ENCODE data around the gene LMO1. TPM values are rescaled to one million over a fixed set of nuclear protein-coding genes. Genes with fewer than 3 reads are reported as not detected.
A peak's percentile ranks its signal among the peaks of the same experiment; 100 is the strongest.

The LMO1 gene
- total RNA-seq, 1 donor from 2014 or later = 1.8 TPM

DNA sequence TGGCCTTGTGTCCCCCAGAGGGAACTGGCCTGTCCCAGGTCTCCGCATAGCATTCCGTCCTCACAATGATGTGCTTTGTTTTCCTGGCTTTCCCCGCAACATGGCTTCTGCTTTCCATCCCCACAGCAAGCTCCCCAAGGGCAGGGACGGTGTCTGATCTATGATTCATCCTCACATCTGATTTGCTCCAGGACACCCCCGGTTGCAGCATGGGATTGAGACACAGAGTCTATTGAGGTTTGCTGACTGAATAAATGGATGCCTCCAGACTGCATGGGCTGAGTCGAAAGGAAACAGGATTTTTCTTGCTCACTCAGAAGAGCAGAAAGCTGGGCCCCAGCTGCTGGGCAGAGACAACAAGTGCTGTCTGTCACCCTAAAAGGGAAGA is 40.2 kb downstream of the LMO1 start:
- H3K4me1 Mint-ChIP-seq = peaks cover 27% of the 10 kb centered on the region
- peak overlapping the region; percentile 85 for H3K27ac Mint-ChIP-seq (ENCODE audit: unreplicated experiment)
- H3K4me3 Mint-ChIP-seq = no peak overlapping the region
- no peaks in the 10 kb centered on the region for H3K36me3 Mint-ChIP-seq (ENCODE audit: low read depth)
- no peaks in the 10 kb centered on the region for H3K27me3 Mint-ChIP-seq (ENCODE audit: low read depth)
- TF ChIP-seq, protein P1, sequence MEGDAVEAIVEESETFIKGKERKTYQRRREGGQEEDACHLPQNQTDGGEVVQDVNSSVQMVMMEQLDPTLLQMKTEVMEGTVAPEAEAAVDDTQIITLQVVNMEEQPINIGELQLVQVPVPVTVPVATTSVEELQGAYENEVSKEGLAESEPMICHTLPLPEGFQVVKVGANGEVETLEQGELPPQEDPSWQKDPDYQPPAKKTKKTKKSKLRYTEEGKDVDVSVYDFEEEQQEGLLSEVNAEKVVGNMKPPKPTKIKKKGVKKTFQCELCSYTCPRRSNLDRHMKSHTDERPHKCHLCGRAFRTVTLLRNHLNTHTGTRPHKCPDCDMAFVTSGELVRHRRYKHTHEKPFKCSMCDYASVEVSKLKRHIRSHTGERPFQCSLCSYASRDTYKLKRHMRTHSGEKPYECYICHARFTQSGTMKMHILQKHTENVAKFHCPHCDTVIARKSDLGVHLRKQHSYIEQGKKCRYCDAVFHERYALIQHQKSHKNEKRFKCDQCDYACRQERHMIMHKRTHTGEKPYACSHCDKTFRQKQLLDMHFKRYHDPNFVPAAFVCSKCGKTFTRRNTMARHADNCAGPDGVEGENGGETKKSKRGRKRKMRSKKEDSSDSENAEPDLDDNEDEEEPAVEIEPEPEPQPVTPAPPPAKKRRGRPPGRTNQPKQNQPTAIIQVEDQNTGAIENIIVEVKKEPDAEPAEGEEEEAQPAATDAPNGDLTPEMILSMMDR (conservative IDR thresholded peaks at IDR 0.05) = no peak
- DNase-seq (ENCODE audit: low read depth, low spot score) = no peak
- H3K9me3 Mint-ChIP-seq = no peaks in the 10 kb centered on the region

DNA sequence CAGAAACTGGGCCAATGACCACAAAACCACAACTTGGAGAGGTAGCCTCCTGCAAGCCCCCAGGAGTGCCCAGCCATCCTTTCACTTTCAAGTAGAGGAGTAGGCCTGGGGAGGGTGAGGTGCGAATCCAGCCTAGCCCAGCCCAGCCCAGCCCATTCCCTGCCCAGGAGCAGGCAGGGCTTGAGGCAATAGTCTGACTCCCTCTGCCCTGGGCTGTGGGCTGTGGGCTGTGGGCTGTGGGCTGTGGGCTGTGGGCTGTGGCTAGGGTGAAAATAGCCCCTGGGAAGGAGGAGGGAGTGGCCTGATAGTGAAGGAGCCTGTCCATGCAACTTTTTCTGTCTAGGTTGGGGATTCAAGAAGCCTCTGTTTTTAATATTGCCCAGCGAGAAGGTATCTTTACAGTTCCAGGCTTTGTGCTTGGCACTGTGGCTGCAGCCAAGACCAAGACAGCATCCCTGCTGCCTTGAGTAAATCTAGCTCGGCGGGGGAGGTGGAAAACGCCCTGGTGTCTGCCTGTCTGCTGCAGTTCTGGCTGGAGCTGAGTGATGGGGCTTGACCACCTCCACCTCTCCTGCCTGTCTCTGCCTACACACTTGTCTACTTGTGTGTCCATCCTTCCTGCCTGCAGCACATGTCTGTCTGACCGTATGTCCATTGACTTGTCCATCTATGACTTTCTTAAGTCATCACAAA is 40.7 kb downstream of the LMO1 start:
- H3K9me3 Mint-ChIP-seq = no peaks in the 10 kb centered on the region
- peaks cover 27% of the 10 kb centered on the region for H3K4me1 Mint-ChIP-seq
- TF ChIP-seq, protein P1 (conservative IDR thresholded peaks at IDR 0.05) = no peak
- no peaks in the 10 kb centered on the region for H3K36me3 Mint-ChIP-seq (ENCODE audit: low read depth)
- H3K27ac Mint-ChIP-seq (ENCODE audit: unreplicated experiment) = peak overlapping the region; percentile 52
- no peaks in the 10 kb centered on the region for H3K27me3 Mint-ChIP-seq (ENCODE audit: low read depth)
- H3K4me3 Mint-ChIP-seq = peak overlapping the region; percentile 9
- no peak for DNase-seq (ENCODE audit: low read depth, low spot score)

DNA sequence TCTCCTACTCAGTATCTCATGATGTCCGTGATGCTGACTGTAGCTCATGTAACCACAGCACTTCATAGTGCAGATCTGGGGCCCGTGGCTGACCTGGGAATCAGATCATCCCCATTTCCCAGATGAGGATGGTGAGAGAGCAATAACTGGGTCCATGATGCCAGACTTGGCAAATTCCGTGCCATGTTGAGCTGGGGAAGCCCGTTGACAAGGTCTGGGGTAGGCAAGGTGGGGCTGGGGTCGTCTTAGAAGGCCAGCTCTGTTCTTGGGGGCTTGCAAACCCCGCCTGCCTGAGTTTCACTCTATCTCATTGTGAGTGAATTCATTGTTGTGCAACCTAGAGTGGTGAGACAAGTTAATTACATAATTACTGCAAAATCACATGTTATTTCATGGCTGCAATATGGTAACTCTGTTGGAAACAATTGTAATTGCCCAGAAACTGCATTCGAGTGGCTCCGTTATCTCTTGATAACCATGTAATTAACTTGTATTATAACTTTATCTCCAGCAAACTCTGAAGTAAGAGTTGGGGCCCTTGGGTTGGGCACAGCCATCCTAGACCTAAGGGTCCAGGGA is 41.7 kb downstream of the LMO1 start:
- no peak overlapping the region for H3K27ac Mint-ChIP-seq (ENCODE audit: unreplicated experiment)
- peaks cover 27% of the 10 kb centered on the region for H3K4me1 Mint-ChIP-seq
- H3K9me3 Mint-ChIP-seq = no peaks in the 10 kb centered on the region
- H3K27me3 Mint-ChIP-seq (ENCODE audit: low read depth) = no peaks in the 10 kb centered on the region
- H3K36me3 Mint-ChIP-seq (ENCODE audit: low read depth) = no peaks in the 10 kb centered on the region
- TF ChIP-seq, protein P1 (conservative IDR thresholded peaks at IDR 0.05) = no peak
- DNase-seq (ENCODE audit: low read depth, low spot score) = no peak
- no peak overlapping the region for H3K4me3 Mint-ChIP-seq

DNA sequence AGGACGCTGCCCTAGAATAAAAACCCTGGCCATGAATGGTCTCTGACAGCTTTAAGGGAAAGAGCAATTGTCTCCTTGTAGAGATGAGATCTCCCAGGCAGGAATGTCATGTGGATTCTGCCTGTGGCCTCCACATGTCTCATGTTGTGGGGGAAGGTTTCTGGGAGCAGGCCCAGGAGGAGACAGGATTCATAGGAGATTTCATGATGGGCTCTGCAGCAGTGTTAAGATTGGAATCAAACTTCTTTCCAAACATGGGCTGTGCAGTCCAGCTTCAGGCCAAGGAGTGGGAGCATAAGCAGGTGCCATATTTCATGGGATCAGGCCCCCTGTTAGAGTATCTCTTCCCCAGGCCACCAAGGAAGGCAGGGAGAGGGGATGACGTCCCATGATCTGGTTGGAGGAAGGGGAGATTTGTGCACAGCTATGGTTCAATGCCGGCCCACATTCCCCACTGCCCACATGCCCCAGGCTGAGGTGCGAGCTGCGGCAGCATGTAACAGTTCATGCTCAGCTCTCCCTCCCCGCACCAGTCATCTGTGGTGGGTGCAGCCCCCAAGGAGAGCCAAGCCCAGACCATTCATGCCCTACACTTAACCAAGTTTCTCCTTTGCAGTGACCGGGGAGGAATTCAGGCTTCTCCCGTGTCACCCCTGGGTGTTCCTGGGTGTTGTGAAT is 42.5 kb downstream of the LMO1 start:
- no peak for DNase-seq (ENCODE audit: low read depth, low spot score)
- H3K4me1 Mint-ChIP-seq = peaks cover 27% of the 10 kb centered on the region
- TF ChIP-seq, protein P1 (conservative IDR thresholded peaks at IDR 0.05) = no peak
- H3K4me3 Mint-ChIP-seq = no peak overlapping the region
- no peaks in the 10 kb centered on the region for H3K27me3 Mint-ChIP-seq (ENCODE audit: low read depth)
- H3K9me3 Mint-ChIP-seq = no peaks in the 10 kb centered on the region
- no peaks in the 10 kb centered on the region for H3K36me3 Mint-ChIP-seq (ENCODE audit: low read depth)
- no peak overlapping the region for H3K27ac Mint-ChIP-seq (ENCODE audit: unreplicated experiment)

DNA sequence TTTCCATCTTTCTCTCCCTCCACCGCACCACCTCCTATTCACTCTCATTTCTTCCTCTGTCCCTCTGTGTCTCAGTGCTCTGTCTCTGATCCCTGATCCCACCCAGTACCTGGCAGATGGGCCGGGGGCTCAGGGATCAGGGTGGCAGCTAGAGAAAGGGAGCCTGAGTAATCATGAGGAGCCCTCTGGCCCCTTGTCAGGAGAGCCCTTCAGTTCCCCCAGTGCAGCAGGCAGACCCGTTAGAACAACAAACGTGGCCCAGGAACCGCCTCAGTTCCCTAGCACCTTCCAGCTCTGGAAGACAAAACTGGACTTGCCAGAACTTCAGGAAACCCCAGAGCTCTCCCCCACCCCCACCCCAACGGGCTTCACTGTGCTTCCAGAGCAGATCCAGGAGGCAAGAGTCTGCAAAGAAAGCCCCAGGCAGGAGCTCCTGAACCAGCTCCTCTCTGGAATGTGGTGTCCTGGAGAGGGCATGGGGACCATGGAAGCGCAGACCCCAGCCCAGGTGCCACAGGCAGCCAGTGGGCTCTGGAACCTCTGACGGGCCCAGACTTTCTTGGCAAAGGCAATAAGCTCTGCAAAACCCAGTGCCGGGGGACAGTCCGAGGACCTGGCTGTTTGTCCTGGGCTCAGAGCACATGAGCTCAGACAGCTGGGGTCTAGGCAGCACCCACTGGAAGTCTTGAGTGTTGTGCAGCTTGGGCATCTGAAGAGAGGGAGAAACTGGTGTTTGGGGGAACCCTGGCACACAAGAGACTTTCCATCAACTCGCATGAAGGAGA is 43.2 kb downstream of the LMO1 start:
- H3K36me3 Mint-ChIP-seq (ENCODE audit: low read depth) = no peaks in the 10 kb centered on the region
- TF ChIP-seq, protein P1 (conservative IDR thresholded peaks at IDR 0.05) = no peak
- no peak overlapping the region for H3K27ac Mint-ChIP-seq (ENCODE audit: unreplicated experiment)
- H3K4me1 Mint-ChIP-seq = peaks cover 24% of the 10 kb centered on the region
- no peak overlapping the region for H3K4me3 Mint-ChIP-seq
- H3K9me3 Mint-ChIP-seq = no peaks in the 10 kb centered on the region
- no peaks in the 10 kb centered on the region for H3K27me3 Mint-ChIP-seq (ENCODE audit: low read depth)
- DNase-seq (ENCODE audit: low read depth, low spot score) = no peak

All from neural crest cell (in vitro differentiated cells).